Activated T-helper 9 cell treated with anti-CD3 and anti-CD28 coated beads, Interleukin-2, amount 50 U/mL, for 16 hours (primary cell): ENCODE results near the gene PCDHA6.
"Not testable (repeated sequence)": the region's sequence is repeated elsewhere in the genome, so short reads cannot be mapped to it uniquely, and the experiment has no call there.

Experiments
- DNase-seq: peaks from one replicate; pipeline ENCODE4 v3.0.0-alpha.2; 2020; ENCODE audit warnings: low read depth

Gene PCDHA6

GRCh38 chr5:140822281-140822629, 5.5 kb upstream of the PCDHA6 start:
- DNase-seq: no peak

GRCh38 chr5:140822969-140823368, 4.8 kb upstream of the PCDHA6 start:
- DNase-seq: not testable (repeated sequence)

- DNase-seq: no peak
These were observed 4.3 kb upstream of the PCDHA6 start for GRCh38 chr5:140823475-140823874.

GRCh38 chr5:140828362-140828737, 590 bp downstream of the PCDHA6 start:
- no peak for DNase-seq

GRCh38 chr5:140829511-140830501, 2.0 kb downstream of the PCDHA6 start:
- DNase-seq: not testable (repeated sequence)

GRCh38 chr5:140833993-140834392, 6.2 kb downstream of the PCDHA6 start, which contains the start of gene PCDHA7:
Gene PCDHA7, plus strand, starts transcription at chr5:140834269. Its CDS starts 115 bp downstream, at chr5:140834384.
- DNase-seq: no peak

- DNase-seq: not testable (repeated sequence)
These were observed 6.8 kb downstream of the PCDHA6 start for GRCh38 chr5:140834439-140835008.

GRCh38 chr5:140835622-140836510, 8.1 kb downstream of the PCDHA6 start:
- no peak for DNase-seq

- no peak for DNase-seq
These were observed 13.5 kb downstream of the PCDHA6 start, which contains the start of gene PCDHA8 for GRCh38 chr5:140840978-140841962. Gene PCDHA8, plus strand, starts transcription at chr5:140841187. Its CDS starts 135 bp downstream, at chr5:140841322.

- no peak for DNase-seq
These were observed 15.3 kb downstream of the PCDHA6 start for GRCh38 chr5:140842798-140843733.

GRCh38 chr5:140848139-140849102, 20.7 kb downstream of the PCDHA6 start, which contains the start of gene PCDHA9:
Gene PCDHA9, plus strand, starts transcription at chr5:140848382. Its CDS starts 114 bp downstream, at chr5:140848496.
- DNase-seq: not testable (repeated sequence)

GRCh38 chr5:140849831-140850634, 22.3 kb downstream of the PCDHA6 start:
- not testable (repeated sequence) for DNase-seq

GRCh38 chr5:140855772-140856674, 28.3 kb downstream of the PCDHA6 start, which contains the start of gene PCDHA10:
Gene PCDHA10, plus strand, starts transcription at chr5:140855897. Its CDS starts 152 bp downstream, at chr5:140856049.
- DNase-seq: no peak

GRCh38 chr5:140857177-140857986, 29.6 kb downstream of the PCDHA6 start:
- no peak for DNase-seq

- no peak for DNase-seq
These were observed 30.2 kb downstream of the PCDHA6 start for GRCh38 chr5:140857987-140858240.
